ENCODE measurements around the gene SH3PXD2A.

The SH3PXD2A gene

GRCh38 chr10:103646304-103646703 lies 209.1 kb downstream of the SH3PXD2A start:
- DNase-seq (ENCODE audit: low read depth) = no peak
- TF ChIP-seq, protein P1, sequence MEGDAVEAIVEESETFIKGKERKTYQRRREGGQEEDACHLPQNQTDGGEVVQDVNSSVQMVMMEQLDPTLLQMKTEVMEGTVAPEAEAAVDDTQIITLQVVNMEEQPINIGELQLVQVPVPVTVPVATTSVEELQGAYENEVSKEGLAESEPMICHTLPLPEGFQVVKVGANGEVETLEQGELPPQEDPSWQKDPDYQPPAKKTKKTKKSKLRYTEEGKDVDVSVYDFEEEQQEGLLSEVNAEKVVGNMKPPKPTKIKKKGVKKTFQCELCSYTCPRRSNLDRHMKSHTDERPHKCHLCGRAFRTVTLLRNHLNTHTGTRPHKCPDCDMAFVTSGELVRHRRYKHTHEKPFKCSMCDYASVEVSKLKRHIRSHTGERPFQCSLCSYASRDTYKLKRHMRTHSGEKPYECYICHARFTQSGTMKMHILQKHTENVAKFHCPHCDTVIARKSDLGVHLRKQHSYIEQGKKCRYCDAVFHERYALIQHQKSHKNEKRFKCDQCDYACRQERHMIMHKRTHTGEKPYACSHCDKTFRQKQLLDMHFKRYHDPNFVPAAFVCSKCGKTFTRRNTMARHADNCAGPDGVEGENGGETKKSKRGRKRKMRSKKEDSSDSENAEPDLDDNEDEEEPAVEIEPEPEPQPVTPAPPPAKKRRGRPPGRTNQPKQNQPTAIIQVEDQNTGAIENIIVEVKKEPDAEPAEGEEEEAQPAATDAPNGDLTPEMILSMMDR (conservative IDR thresholded peaks at IDR 0.05; ENCODE audit: control insufficient read depth, insufficient read depth, low read depth, low read length) = no peak
- H3K4me3 ChIP-seq (ENCODE audit: control insufficient read depth, low read depth, low read length) = no peak overlapping the region

DNA sequence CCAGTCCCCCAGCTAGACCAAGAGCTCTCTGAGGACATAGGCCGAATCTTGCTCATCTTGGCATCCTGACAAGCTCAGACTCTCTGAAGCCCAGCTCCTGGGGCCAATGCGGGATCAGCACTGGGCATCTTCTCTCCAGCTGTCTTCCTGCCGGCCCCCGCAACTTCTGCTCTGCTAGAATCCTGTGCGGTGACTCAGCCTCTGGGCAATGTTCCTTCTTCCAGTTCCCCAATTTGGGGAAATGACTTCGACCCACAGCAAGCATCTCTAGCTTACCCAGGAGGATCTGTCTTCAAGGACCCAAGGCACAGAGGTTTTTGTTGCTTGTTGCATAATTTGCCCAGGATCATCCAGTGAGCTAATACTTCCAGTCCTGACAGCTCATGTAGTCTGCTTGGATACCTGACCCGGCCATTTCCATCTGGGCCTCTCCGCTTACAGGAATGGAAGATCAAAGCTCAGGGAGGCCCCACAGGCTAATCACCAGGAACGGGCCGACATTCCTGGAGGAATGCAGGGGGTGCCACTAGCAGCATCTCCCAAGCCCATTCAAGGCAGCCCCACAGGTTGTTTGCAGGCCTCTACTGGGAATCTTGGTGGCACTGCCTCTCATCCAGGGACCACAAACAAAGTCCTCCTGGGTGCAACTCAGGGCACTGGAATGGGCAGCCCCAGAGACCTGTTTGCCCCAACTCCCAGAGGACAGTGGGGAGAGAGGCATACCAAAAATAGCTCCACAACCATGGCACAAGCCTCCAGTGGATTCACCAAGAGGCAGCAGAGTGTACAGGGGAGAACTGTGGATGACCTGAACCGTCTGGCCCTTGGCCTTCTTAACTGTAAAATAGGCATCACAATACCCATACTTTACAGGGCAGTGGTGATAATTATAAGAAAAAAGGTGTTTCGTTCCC lies 210.0 kb downstream of the SH3PXD2A start:
- H3K4me3 ChIP-seq (ENCODE audit: control insufficient read depth, low read depth, low read length) = no peak overlapping the region
- TF ChIP-seq, protein P1 (conservative IDR thresholded peaks at IDR 0.05; ENCODE audit: control insufficient read depth, insufficient read depth, low read depth, low read length) = no peak
- DNase-seq (ENCODE audit: low read depth) = peak; percentile 99

DNA sequence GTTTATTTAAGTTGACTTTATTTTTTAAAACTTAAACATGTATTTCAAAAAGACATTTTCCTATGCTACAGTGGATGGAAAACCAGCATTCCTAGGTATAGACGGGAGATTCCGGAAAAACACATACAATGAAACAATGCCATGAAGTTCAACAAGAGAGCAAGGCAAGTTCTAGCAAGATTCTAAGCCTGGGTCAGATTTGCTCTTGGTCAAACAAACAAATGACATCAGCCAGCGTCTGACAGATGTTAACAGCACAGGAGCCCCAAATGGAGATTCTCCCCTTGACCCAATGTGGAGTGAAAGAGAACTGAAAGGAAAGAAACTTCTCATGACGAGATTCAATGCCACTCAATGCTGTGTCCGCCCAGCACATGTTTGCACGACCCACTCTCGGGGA lies 212.0 kb downstream of the SH3PXD2A start:
- TF ChIP-seq, protein P1 (conservative IDR thresholded peaks at IDR 0.05; ENCODE audit: control insufficient read depth, insufficient read depth, low read depth, low read length) = no peak
- no peak overlapping the region for H3K4me3 ChIP-seq (ENCODE audit: control insufficient read depth, low read depth, low read length)
- DNase-seq (ENCODE audit: low read depth) = no peak

GRCh38 chr10:103641326-103641725 lies 214.1 kb downstream of the SH3PXD2A start:
- DNase-seq (ENCODE audit: low read depth) = no peak
- no peak overlapping the region for H3K4me3 ChIP-seq (ENCODE audit: control insufficient read depth, low read depth, low read length)
- TF ChIP-seq, protein P1 (conservative IDR thresholded peaks at IDR 0.05; ENCODE audit: control insufficient read depth, insufficient read depth, low read depth, low read length) = no peak

DNA sequence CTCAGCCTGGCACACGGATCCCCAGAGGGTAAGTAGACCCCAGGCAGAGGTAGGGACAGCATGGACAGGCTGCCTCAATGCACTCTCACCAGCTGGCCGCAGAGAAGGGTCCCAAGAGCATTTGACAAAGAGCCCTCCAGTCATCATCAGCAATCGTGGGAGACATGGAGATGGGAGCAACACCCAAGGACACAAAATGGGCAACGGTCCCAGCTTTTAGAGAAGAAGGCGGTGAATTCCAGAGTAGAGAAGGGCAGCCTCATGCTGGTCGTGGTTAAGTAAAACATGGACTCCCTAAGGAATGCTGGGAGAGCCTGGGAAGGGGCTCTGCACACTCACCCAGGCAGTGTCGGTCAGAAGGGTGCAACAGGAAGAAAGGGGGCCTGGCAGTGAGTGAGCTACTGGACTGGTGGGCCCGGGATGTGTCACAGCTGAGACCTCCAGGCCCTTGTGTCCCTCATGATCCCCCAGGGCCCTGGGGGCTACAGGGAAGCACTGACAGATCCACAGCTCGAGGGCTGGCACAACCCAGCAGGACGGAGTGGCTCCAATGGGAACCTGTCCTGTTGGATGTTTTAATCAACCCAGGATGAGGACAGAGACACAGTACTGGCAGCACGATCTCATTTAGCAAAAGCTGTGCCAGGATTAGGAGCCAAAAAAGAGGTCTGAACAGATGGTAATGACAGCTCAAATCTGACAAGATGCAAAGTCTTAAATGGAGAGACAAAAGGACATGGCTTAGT lies 214.8 kb downstream of the SH3PXD2A start:
- H3K4me3 ChIP-seq (ENCODE audit: control insufficient read depth, low read depth, low read length) = no peak overlapping the region
- TF ChIP-seq, protein P1 (conservative IDR thresholded peaks at IDR 0.05; ENCODE audit: control insufficient read depth, insufficient read depth, low read depth, low read length) = no peak
- DNase-seq (ENCODE audit: low read depth) = peak; percentile 51

- no peak for DNase-seq (ENCODE audit: low read depth)
- no peak overlapping the region for H3K4me3 ChIP-seq (ENCODE audit: control insufficient read depth, low read depth, low read length)
- TF ChIP-seq, protein P1 (conservative IDR thresholded peaks at IDR 0.05; ENCODE audit: control insufficient read depth, insufficient read depth, low read depth, low read length) = no peak
These were observed 216.4 kb downstream of the SH3PXD2A start for GRCh38 chr10:103638948-103639347.
